SK-N-SH (cell line): Measurements from ENCODE around the gene CCDC198.

Experiments
- RFX5 ChIP-seq: IDR thresholded peaks from 2 replicates; pipeline ENCODE4 v1.6.1; 2012; ENCODE audit warnings: mild to moderate bottlenecking, improper control_type of control experiment, low read length
- YY1 ChIP-seq: IDR thresholded peaks from 2 replicates; pipeline ENCODE4 v1.4.0; 2012; ENCODE audit warnings: low read depth, mild to moderate bottlenecking
- TF ChIP-seq, protein P1 (sequence below): fragments of 200-600 bp; sonication (generic); IDR thresholded peaks from 2 replicates; pipeline ENCODE4 v1.6.1; 2017; ENCODE audit warnings: antibody characterized with exemption, mild to moderate bottlenecking, moderate library complexity

GRCh38 chr14:57479197-57479596, 14.5 kb downstream of the CCDC198 start:
- no peak for TF ChIP-seq YY1
- no peak for TF ChIP-seq RFX5
- TF ChIP-seq, protein P1, sequence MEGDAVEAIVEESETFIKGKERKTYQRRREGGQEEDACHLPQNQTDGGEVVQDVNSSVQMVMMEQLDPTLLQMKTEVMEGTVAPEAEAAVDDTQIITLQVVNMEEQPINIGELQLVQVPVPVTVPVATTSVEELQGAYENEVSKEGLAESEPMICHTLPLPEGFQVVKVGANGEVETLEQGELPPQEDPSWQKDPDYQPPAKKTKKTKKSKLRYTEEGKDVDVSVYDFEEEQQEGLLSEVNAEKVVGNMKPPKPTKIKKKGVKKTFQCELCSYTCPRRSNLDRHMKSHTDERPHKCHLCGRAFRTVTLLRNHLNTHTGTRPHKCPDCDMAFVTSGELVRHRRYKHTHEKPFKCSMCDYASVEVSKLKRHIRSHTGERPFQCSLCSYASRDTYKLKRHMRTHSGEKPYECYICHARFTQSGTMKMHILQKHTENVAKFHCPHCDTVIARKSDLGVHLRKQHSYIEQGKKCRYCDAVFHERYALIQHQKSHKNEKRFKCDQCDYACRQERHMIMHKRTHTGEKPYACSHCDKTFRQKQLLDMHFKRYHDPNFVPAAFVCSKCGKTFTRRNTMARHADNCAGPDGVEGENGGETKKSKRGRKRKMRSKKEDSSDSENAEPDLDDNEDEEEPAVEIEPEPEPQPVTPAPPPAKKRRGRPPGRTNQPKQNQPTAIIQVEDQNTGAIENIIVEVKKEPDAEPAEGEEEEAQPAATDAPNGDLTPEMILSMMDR, result no peak
